ENCODE results near the gene RHBDL3. TPM values are rescaled to one million over a fixed set of nuclear protein-coding genes. Genes with fewer than 3 reads are reported as not detected.
"Not testable (repeated sequence)": the region's sequence is repeated elsewhere in the genome, so short reads cannot be mapped to it uniquely, and the experiment has no call there.

RHBDL3 gene
- total RNA-seq, 1 donor from 2014 or later, result 124 TPM

GRCh38 chr17:32314636-32315035, 49.0 kb downstream of the RHBDL3 start:
- H3K36me3 Mint-ChIP-seq (ENCODE audit: unreplicated experiment), result peaks cover 11% of the 10 kb centered on the region
- TF ChIP-seq CTCF (IDR thresholded peaks at IDR 0.05; ENCODE audit: partially characterized antibody, unreplicated experiment), result no peak
- H3K4me1 Mint-ChIP-seq (ENCODE audit: low read depth, unreplicated experiment), result peaks cover 16% of the 10 kb centered on the region
- H3K27me3 Mint-ChIP-seq (ENCODE audit: unreplicated experiment), result peaks cover 18% of the 10 kb centered on the region
- no peak for DNase-seq
- no peak overlapping the region for H3K27ac Mint-ChIP-seq (ENCODE audit: unreplicated experiment)
- H3K4me3 Mint-ChIP-seq (ENCODE audit: unreplicated experiment), result no peak overlapping the region
- peaks cover 7% of the 10 kb centered on the region for H3K9me3 Mint-ChIP-seq (ENCODE audit: unreplicated experiment)

DNA sequence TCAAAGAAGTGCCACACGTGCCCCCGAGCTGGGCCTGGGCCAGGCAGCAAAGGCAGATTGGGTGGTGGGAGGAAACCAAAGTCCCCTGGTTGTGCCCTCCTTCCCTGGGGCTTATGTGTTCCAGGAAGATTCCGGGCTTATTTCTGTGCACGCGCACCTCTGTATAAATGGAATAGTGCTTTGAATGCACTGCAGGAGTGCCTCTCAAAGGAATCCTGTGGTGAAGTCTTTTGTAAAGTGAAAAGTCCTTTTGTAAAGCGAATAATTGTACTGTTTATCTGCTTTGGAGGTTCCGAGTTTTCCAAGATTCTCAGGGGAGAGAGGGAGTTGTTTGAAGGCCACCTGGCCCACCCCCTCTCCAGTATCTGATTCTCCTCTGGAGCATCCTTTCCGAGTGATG, 49.5 kb downstream of the RHBDL3 start:
- TF ChIP-seq CTCF (IDR thresholded peaks at IDR 0.05; ENCODE audit: partially characterized antibody, unreplicated experiment), result no peak
- peaks cover 8% of the 10 kb centered on the region for H3K9me3 Mint-ChIP-seq (ENCODE audit: unreplicated experiment)
- H3K27ac Mint-ChIP-seq (ENCODE audit: unreplicated experiment), result no peak overlapping the region
- H3K27me3 Mint-ChIP-seq (ENCODE audit: unreplicated experiment), result peaks cover 15% of the 10 kb centered on the region
- peaks cover 16% of the 10 kb centered on the region for H3K4me1 Mint-ChIP-seq (ENCODE audit: low read depth, unreplicated experiment)
- peaks cover 11% of the 10 kb centered on the region for H3K36me3 Mint-ChIP-seq (ENCODE audit: unreplicated experiment)
- no peak for DNase-seq
- no peak overlapping the region for H3K4me3 Mint-ChIP-seq (ENCODE audit: unreplicated experiment)

GRCh38 chr17:32316653-32317052, 51.0 kb downstream of the RHBDL3 start:
- H3K27me3 Mint-ChIP-seq (ENCODE audit: unreplicated experiment), result peaks cover 14% of the 10 kb centered on the region
- DNase-seq; H3K4me3 Mint-ChIP-seq (ENCODE audit: unreplicated experiment); H3K9me3 Mint-ChIP-seq (ENCODE audit: unreplicated experiment); H3K27ac Mint-ChIP-seq (ENCODE audit: unreplicated experiment); H3K4me1 Mint-ChIP-seq (ENCODE audit: low read depth, unreplicated experiment): not testable (repeated sequence)
- peaks cover 11% of the 10 kb centered on the region for H3K36me3 Mint-ChIP-seq (ENCODE audit: unreplicated experiment)

DNA sequence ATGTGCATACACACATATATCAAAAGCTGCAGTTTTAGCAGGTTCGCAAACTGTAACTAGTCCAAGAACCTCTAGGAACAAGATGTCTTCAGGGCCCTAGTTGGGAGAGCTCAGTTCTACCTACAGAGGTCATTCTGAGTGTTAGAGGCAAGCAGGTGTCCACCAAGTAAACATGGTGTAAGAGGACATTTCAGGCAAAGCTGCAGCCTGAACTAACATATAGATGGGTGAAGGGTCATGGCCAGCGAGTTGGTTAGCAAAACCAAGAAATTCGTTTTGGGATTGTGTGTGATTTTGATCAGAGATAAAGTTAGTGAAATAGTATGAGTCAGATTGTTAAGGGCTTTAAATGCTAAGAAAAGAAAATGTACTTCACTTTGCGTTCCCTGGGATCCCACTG, 51.7 kb downstream of the RHBDL3 start:
- TF ChIP-seq CTCF (IDR thresholded peaks at IDR 0.05; ENCODE audit: partially characterized antibody, unreplicated experiment), result no peak
- Mint-ChIP-seq H3K27me3 (ENCODE audit: unreplicated experiment) (peaks cover 13% of the 10 kb centered on the region), H3K4me3 (ENCODE audit: unreplicated experiment) (no peak overlapping the region), H3K4me1 (ENCODE audit: low read depth, unreplicated experiment) (peaks cover 8% of the 10 kb centered on the region), H3K27ac (ENCODE audit: unreplicated experiment) (no peak overlapping the region), H3K36me3 (ENCODE audit: unreplicated experiment) (peaks cover 11% of the 10 kb centered on the region), H3K9me3 (ENCODE audit: unreplicated experiment) (peaks cover 12% of the 10 kb centered on the region)
- DNase-seq, result no peak

DNA sequence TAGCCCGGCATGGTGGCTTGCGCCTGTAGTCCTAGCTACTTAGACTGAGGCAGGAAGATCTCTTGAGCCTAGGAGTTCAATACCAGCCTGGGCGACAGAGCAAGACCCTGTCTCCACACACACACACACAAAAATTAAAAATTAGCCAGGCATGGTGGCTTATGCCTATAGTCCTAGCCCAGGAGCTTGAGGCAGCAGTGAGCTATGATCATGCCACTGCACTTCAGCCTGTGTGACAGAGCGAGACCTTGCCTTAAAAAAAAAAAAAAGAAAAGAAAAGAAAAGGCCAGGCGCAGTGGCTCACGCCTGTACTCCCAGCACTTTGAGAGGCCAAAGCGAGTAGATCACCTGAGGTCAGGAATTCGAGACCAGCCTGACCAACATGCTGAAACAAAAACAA, 52.4 kb downstream of the RHBDL3 start:
- no peak overlapping the region for H3K4me3 Mint-ChIP-seq (ENCODE audit: unreplicated experiment)
- no peak overlapping the region for H3K27ac Mint-ChIP-seq (ENCODE audit: unreplicated experiment)
- peaks cover 14% of the 10 kb centered on the region for H3K27me3 Mint-ChIP-seq (ENCODE audit: unreplicated experiment)
- H3K36me3 Mint-ChIP-seq (ENCODE audit: unreplicated experiment), result peaks cover 11% of the 10 kb centered on the region
- TF ChIP-seq CTCF (IDR thresholded peaks at IDR 0.05; ENCODE audit: partially characterized antibody, unreplicated experiment), result no peak
- peaks cover 15% of the 10 kb centered on the region for H3K9me3 Mint-ChIP-seq (ENCODE audit: unreplicated experiment)
- peaks cover 11% of the 10 kb centered on the region for H3K4me1 Mint-ChIP-seq (ENCODE audit: low read depth, unreplicated experiment)
- DNase-seq, result no peak

DNA sequence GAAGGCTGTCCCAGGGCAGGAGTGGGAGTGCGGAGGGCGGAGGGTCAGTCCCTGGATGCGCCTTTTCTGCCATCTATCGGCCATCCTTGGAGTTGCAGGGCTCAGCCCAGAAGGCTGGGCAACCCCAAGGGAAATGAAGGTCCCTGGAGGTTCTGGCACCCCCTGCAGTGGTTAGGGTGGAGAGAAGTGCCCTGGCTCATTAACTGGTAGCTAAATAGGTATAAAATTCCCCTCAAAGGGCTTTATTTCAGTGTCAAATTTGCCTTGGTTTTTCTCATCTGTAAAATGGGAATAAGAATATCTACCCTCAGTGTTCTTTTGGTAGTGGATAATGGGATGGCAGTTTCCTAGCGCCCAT, 53.9 kb downstream of the RHBDL3 start:
- H3K27me3 Mint-ChIP-seq (ENCODE audit: unreplicated experiment), result peaks cover 16% of the 10 kb centered on the region
- DNase-seq, result peak; percentile 83
- peak; percentile 95 for TF ChIP-seq CTCF (IDR thresholded peaks at IDR 0.05; ENCODE audit: partially characterized antibody, unreplicated experiment)
- no peak overlapping the region for H3K4me3 Mint-ChIP-seq (ENCODE audit: unreplicated experiment)
- H3K36me3 Mint-ChIP-seq (ENCODE audit: unreplicated experiment), result peaks cover 11% of the 10 kb centered on the region
- H3K4me1 Mint-ChIP-seq (ENCODE audit: low read depth, unreplicated experiment), result peaks cover 13% of the 10 kb centered on the region
- peaks cover 19% of the 10 kb centered on the region for H3K9me3 Mint-ChIP-seq (ENCODE audit: unreplicated experiment)
- H3K27ac Mint-ChIP-seq (ENCODE audit: unreplicated experiment), result no peak overlapping the region

GRCh38 chr17:32320080-32320479, 54.4 kb downstream of the RHBDL3 start:
- Mint-ChIP-seq H3K9me3 (ENCODE audit: unreplicated experiment) (peaks cover 20% of the 10 kb centered on the region), H3K36me3 (ENCODE audit: unreplicated experiment) (peaks cover 11% of the 10 kb centered on the region)
- DNase-seq, result not testable (repeated sequence)

More at GRCh38 chr17:32320080-32320479, 54.4 kb downstream of the RHBDL3 start:
- not testable (repeated sequence) for H3K4me3 Mint-ChIP-seq (ENCODE audit: unreplicated experiment); H3K27ac Mint-ChIP-seq (ENCODE audit: unreplicated experiment); H3K4me1 Mint-ChIP-seq (ENCODE audit: low read depth, unreplicated experiment)
- H3K27me3 Mint-ChIP-seq (ENCODE audit: unreplicated experiment), result peaks cover 11% of the 10 kb centered on the region

Data from glutamatergic neuron (in vitro differentiated cells).